Liver (tissue), 9 donors: ENCODE measurements around the gene RIC1. TPM values are rescaled to one million over a fixed set of nuclear protein-coding genes. Genes with fewer than 3 reads are reported as not detected.

Source experiments
- DNase-seq: peaks from one replicate; pipeline ENCODE4 v3.0.0-alpha.2; 2017; ENCODE audit warnings: low spot score
- H3K27ac ChIP-seq, 2 donors: one replicate each; pipeline ENCODE4 v1.7.0; 2013; ENCODE audit warnings: inconsistent platforms in 2 of 2, low read length in 2 of 2, control low read depth in 1 of 2, low read depth in 1 of 2, mild to moderate bottlenecking in 1 of 2
- H3K27me3 ChIP-seq, 4 donors: one replicate each; pipeline versions ENCODE4 v1.6.1 to v1.7.0; 2013; ENCODE audit warnings: low read length in 3 of 4, inconsistent platforms in 1 of 4, mild to moderate bottlenecking in 1 of 4, moderate library complexity in 1 of 4; ENCODE audit not compliant: control insufficient read depth in 4 of 4, insufficient read depth in 4 of 4
- H3K36me3 ChIP-seq, 4 donors: one replicate each; pipeline versions ENCODE4 v1.6.1 to v1.7.0; 2013; ENCODE audit warnings: low read length in 3 of 4, mild to moderate bottlenecking in 3 of 4, low read depth in 1 of 4, moderate library complexity in 1 of 4; ENCODE audit not compliant: control insufficient read depth in 4 of 4, insufficient read depth in 3 of 4
- H3K4me1 ChIP-seq, 4 donors: one replicate each; pipeline versions ENCODE4 v1.6.1 to v1.7.0; 2013; ENCODE audit warnings: low read length in 3 of 4, mild to moderate bottlenecking in 3 of 4, moderate library complexity in 1 of 4; ENCODE audit not compliant: control insufficient read depth in 4 of 4, insufficient read depth in 4 of 4
- H3K4me3 ChIP-seq, 3 donors: one replicate each; pipeline versions ENCODE4 v1.6.1 to v1.7.0; 2013; ENCODE audit warnings: low read length in 3 of 3, control low read depth in 1 of 3, low read depth in 1 of 3, mild to moderate bottlenecking in 1 of 3
- H3K9ac ChIP-seq, 2 donors: one replicate each; pipeline ENCODE4 v1.7.0; 2013; ENCODE audit warnings: low read length in 2 of 2, mild to moderate bottlenecking in 2 of 2, moderate library complexity in 2 of 2, control low read depth in 1 of 2, low read depth in 1 of 2
- H3K9me3 ChIP-seq, 4 donors: one replicate each; pipeline versions ENCODE4 v1.6.1 to v1.7.0; 2013; ENCODE audit warnings: low read length in 3 of 4; ENCODE audit not compliant: control insufficient read depth in 4 of 4
- EGR1 ChIP-seq, 2 donors: IDR thresholded peaks; 2 replicates each; pipeline ENCODE4 v1.6.1; 2016 to 2018; ENCODE audit warnings: antibody characterized with exemption in 2 of 2, low read depth in 2 of 2
- FOXA1 ChIP-seq: IDR thresholded peaks from 2 replicates; pipeline ENCODE4 v1.6.1; 2016; ENCODE audit warnings: antibody characterized with exemption
- FOXA2 ChIP-seq: IDR thresholded peaks from 2 replicates; pipeline ENCODE4 v1.6.1; 2016; ENCODE audit warnings: antibody characterized with exemption
- GABPA ChIP-seq, 2 donors: IDR thresholded peaks in 1 of 2; conservative IDR thresholded peaks in 1 of 2; 2 replicates each; pipeline ENCODE4 v1.6.1; 2016; ENCODE audit warnings: antibody characterized with exemption in 2 of 2, mild to moderate bottlenecking in 1 of 2, moderate library complexity in 1 of 2
- HNF4A ChIP-seq, 2 donors: conservative IDR thresholded peaks; 2 replicates each; pipeline ENCODE4 v1.6.1; 2016; ENCODE audit warnings: antibody characterized with exemption in 2 of 2, mild to moderate bottlenecking in 2 of 2
- HNF4G ChIP-seq: IDR thresholded peaks from 2 replicates; pipeline ENCODE4 v1.6.1; 2016; ENCODE audit warnings: antibody characterized with exemption
- JUND ChIP-seq, 2 donors: IDR thresholded peaks; 2 replicates each; pipeline ENCODE4 v1.6.1; 2016; ENCODE audit warnings: antibody characterized with exemption in 2 of 2
- NR2F2 ChIP-seq: IDR thresholded peaks from 2 replicates; pipeline ENCODE4 v1.6.1; 2016; ENCODE audit warnings: antibody characterized with exemption
- RAD21 ChIP-seq, 2 donors: IDR thresholded peaks; 2 replicates each; pipeline ENCODE4 v1.6.1; 2016; ENCODE audit warnings: antibody characterized with exemption in 2 of 2, mild to moderate bottlenecking in 2 of 2
- REST ChIP-seq: IDR thresholded peaks from 2 replicates; pipeline ENCODE4 v1.6.1; 2016; ENCODE audit warnings: antibody characterized with exemption, mild to moderate bottlenecking
- RXRA ChIP-seq, 2 donors: IDR thresholded peaks; 2 replicates each; pipeline ENCODE4 v1.6.1; 2017 to 2018; ENCODE audit warnings: antibody characterized with exemption in 2 of 2, mild to moderate bottlenecking in 1 of 2
- SP1 ChIP-seq: IDR thresholded peaks from 2 replicates; pipeline ENCODE4 v1.6.1; 2018; ENCODE audit warnings: antibody characterized with exemption, mild to moderate bottlenecking
- TAF1 ChIP-seq: conservative IDR thresholded peaks from 2 replicates; pipeline ENCODE4 v1.6.1; 2016; ENCODE audit warnings: antibody characterized with exemption, mild to moderate bottlenecking
- YY1 ChIP-seq: IDR thresholded peaks from 2 replicates; pipeline ENCODE4 v1.6.1; 2016; ENCODE audit warnings: antibody characterized with exemption, mild to moderate bottlenecking
- ZBTB33 ChIP-seq: IDR thresholded peaks from 2 replicates; pipeline ENCODE4 v1.6.1; 2016; ENCODE audit warnings: antibody characterized with exemption
- WGBS: extraction: QIAGEN DNeasy Blood & Tissue Kit; methylation state at CpG from one replicate; pipeline ENCODE4 v1.1.7; 2013; 5-methylcytosine and 5-hydroxymethylcytosine counted together
- polyA plus RNA-seq, 2 donors: library from polyadenylated mRNA; stranded (reverse) in 1 of 2; unstranded in 1 of 2; fragments of 200-250 nt in 1 of 2; fragments of >200 nt in 1 of 2; fragmentation: Nextera tagmentation in 1 of 2; extraction: Ambion mirVana in 1 of 2; gene quantifications; one replicate each; pipeline versions ENCODE4 v1.2.1 to v1.2.3, GENCODE V29; 2013 to 2015
- total RNA-seq, 2 donors: library from RNA; depleted of rRNA; stranded (reverse); fragments of >200 nt; gene quantifications; one replicate each; pipeline ENCODE4 v1.2.3, GENCODE V29; 2014
- TF ChIP-seq, protein P1 (sequence below): fragments of 150-350 bp; IDR thresholded peaks from 2 replicates; pipeline ENCODE4 v1.5.1; 2017; ENCODE audit warnings: improper control_type of control experiment, low read depth, low read length; ENCODE audit not compliant: missing input control
- TF ChIP-seq, protein P2 (sequence below): IDR thresholded peaks from 2 replicates; pipeline ENCODE4 v1.6.1; 2016; ENCODE audit warnings: antibody characterized with exemption
- donor health status: healthy.
- donor health status: healthy.
- donor health status: healthy.
- donor health status: healthy.
- donor health status: healthy.

Gene RIC1
- total and polyA plus RNA-seq, 4 donors: 4.1 to 25.8 (median 9.8) TPM

- no peak for DNase-seq
- no peak for TF ChIP-seq RXRA (IDR thresholded peaks at IDR 0.05)
- TF ChIP-seq, protein P1, sequence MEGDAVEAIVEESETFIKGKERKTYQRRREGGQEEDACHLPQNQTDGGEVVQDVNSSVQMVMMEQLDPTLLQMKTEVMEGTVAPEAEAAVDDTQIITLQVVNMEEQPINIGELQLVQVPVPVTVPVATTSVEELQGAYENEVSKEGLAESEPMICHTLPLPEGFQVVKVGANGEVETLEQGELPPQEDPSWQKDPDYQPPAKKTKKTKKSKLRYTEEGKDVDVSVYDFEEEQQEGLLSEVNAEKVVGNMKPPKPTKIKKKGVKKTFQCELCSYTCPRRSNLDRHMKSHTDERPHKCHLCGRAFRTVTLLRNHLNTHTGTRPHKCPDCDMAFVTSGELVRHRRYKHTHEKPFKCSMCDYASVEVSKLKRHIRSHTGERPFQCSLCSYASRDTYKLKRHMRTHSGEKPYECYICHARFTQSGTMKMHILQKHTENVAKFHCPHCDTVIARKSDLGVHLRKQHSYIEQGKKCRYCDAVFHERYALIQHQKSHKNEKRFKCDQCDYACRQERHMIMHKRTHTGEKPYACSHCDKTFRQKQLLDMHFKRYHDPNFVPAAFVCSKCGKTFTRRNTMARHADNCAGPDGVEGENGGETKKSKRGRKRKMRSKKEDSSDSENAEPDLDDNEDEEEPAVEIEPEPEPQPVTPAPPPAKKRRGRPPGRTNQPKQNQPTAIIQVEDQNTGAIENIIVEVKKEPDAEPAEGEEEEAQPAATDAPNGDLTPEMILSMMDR: no peak
- TF ChIP-seq NR2F2: no peak
- Histone ChIP-seq H3K9ac (no peak overlapping the region), H3K36me3 (no peaks in the 10 kb centered on the region), H3K27me3 (no peaks in the 10 kb centered on the region), H3K27ac (no peak overlapping the region), H3K4me3 (no peak overlapping the region), H3K9me3 (no peaks in the 10 kb centered on the region), H3K4me1 (no peaks in the 10 kb centered on the region)
- 94% methylated on average over 7 of the region's 7 CpGs for WGBS
These were observed 70.1 kb downstream of the RIC1 start for GRCh38 chr9:5698810-5699556.

DNA sequence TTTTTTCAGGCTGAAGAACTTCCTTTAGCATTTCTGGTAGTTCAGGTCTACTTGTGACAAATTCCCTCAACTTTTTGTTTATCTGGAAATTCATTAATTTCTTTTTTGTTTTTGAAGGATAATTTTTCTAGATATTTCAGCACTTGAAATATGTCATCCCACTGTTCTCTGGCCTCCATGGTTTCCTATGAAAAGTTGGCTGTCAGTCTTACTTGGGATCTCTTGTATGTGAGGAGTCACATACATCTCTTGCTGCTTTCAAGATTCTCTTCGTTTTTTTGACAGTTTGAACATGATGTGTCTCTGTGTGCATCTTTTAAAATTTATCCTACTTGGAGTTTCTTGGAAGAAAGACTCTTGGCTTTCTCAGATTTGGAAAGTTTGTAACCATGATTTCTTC, 79.5 kb downstream of the RIC1 start:
- 93% methylated on average over 1 of the region's 1 CpG for WGBS
- Histone ChIP-seq H3K9ac (no peak overlapping the region), H3K27me3 (no peaks in the 10 kb centered on the region), H3K4me3 (no peak overlapping the region), H3K9me3 (peaks cover 0 to 15% (median 3%) of the 10 kb centered on the region in 4 donors), H3K4me1 (no peaks in the 10 kb centered on the region), H3K36me3 (peaks cover 0 to 4% (median under 1%) of the 10 kb centered on the region in 4 donors), H3K27ac (no peak overlapping the region)
- TF ChIP-seq, protein P2, sequence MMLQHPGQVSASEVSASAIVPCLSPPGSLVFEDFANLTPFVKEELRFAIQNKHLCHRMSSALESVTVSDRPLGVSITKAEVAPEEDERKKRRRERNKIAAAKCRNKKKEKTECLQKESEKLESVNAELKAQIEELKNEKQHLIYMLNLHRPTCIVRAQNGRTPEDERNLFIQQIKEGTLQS: no peak
- TF ChIP-seq FOXA1 (no peak), REST (no peak), SP1 (no peak), JUND (IDR thresholded peaks at IDR 0.05) (no peak), RAD21 (IDR thresholded peaks at IDR 0.05) (no peak), YY1 (no peak), EGR1 (IDR thresholded peaks at IDR 0.05; ENCODE audit: low read depth in 2 of 2) (no peak), TAF1 (no peak), HNF4G (no peak), FOXA2 (no peak), RXRA (IDR thresholded peaks at IDR 0.05) (no peak), HNF4A (conservative IDR thresholded peaks at IDR 0.05) (no peak), GABPA (IDR thresholded peaks at IDR 0.05 in 1 of 2, conservative IDR thresholded peaks at IDR 0.05 in 1 of 2) (no peak), NR2F2 (no peak), ZBTB33 (no peak)
- TF ChIP-seq, protein P1: no peak
- no peak for DNase-seq
